Hindlimb muscle (tissue), 1 donor: ENCODE results near the gene GYS2. TPM values are rescaled to one million over a fixed set of nuclear protein-coding genes. Genes with fewer than 3 reads are reported as not detected.

Experiments
- DNase-seq: peaks from one replicate; pipeline ENCODE4 v3.0.0-alpha.2; 2013
- polyA plus RNA-seq: library from polyadenylated mRNA; unstranded; fragments of 120-200 nt; gene quantifications from one replicate; pipeline ENCODE4 v1.2.1, GENCODE V29; 2013; ENCODE audit not compliant: insufficient read length

GYS2 gene
- polyA plus RNA-seq, 1 donor = 0.06 TPM

- no peak for DNase-seq
These were observed 102.5 kb downstream of the GYS2 start for GRCh38 chr12:21502164-21502496.

GRCh38 chr12:21501258-21502163 lies 103.1 kb downstream of the GYS2 start, which contains the start of the genes GOLT1B and RECQL:
Gene GOLT1B, plus strand, starts transcription at chr12:21501789. Its CDS starts 135 bp downstream, at chr12:21501924.
Gene RECQL, minus strand, starts transcription at chr12:21501635. Its CDS starts 2,065 bp downstream, at chr12:21499570.
- DNase-seq = peak; percentile 97

GRCh38 chr12:21500786-21501257 lies 103.8 kb downstream of the GYS2 start:
- DNase-seq = no peak

- no peak for DNase-seq
These were observed 104.9 kb downstream of the GYS2 start for GRCh38 chr12:21499765-21500164.

Other genes starting within 250 kb of the GYS2 start
- not detected for gene IAPP, start 231.9 kb downstream of the GYS2 start, polyA plus RNA-seq
- 17.6 TPM for gene PYROXD1, start 167.2 kb downstream of the GYS2 start, polyA plus RNA-seq
- gene RECQL, start 103.2 kb downstream of the GYS2 start, polyA plus RNA-seq = 23.7 TPM
- 34.7 TPM for gene GOLT1B, start 103.1 kb downstream of the GYS2 start, polyA plus RNA-seq
- 32.7 TPM for gene SPX, start 78.6 kb downstream of the GYS2 start, polyA plus RNA-seq
- gene LDHB, start 53.0 kb upstream of the GYS2 start, polyA plus RNA-seq = 578 TPM
- 33.8 TPM for gene KCNJ8, start 169.9 kb upstream of the GYS2 start, polyA plus RNA-seq